Brain microvascular endothelial cell (primary cell): ENCODE measurements around the gene PLEKHA6.
A peak's percentile ranks its signal among the peaks of the same experiment; 100 is the strongest.

Experiments
- DNase-seq: peaks from one replicate; pipeline ENCODE4 v3.0.0-alpha.2; 2020
- H3K27ac ChIP-seq: fragments of 250-450 bp; sonication (Bioruptor Pico); 2 replicates; pipeline ENCODE4 v1.5.1; 2020; ENCODE audit warnings: mild to moderate bottlenecking, moderate library complexity
- H3K27me3 ChIP-seq: fragments of 250-450 bp; sonication (Bioruptor Pico); replicated peaks from 2 replicates; pipeline ENCODE4 v1.5.1; 2020; ENCODE audit warnings: mild to moderate bottlenecking
- H3K36me3 ChIP-seq: fragments of 250-450 bp; sonication (Bioruptor Pico); replicated peaks from 2 replicates; pipeline ENCODE4 v1.5.1; 2020; ENCODE audit warnings: mild to moderate bottlenecking
- H3K4me3 ChIP-seq: 2 replicates; pipeline ENCODE4 v1.5.1; 2011; ENCODE audit warnings: low read depth, mild to moderate bottlenecking, control low read depth, low read length, moderate library complexity
- CTCF ChIP-seq: IDR thresholded peaks from 2 replicates; pipeline ENCODE4 v1.5.1; 2011; ENCODE audit warnings: low read depth, mild to moderate bottlenecking, moderate library complexity, low read length, control low read depth, inconsistent platforms; ENCODE audit errors: missing control alignments
- in situ Hi-C: cut with HindIII; loops from 2 replicates; pipeline ENCODE4 v1.10.0; 2017; ENCODE audit warnings: low sequenced_read_pairs, low pct_ligation_motif_present

The PLEKHA6 gene

GRCh38 chr1:204174958-204175357, 184.8 kb downstream of the PLEKHA6 start:
- Histone ChIP-seq H3K27ac (no peak overlapping the region), H3K27me3 (no peaks in the 10 kb centered on the region), H3K4me3 (no peak overlapping the region), H3K36me3 (no peaks in the 10 kb centered on the region)
- in situ Hi-C loops, result loop anchor here (25.0 kb wide), 1 partner anchor 187 kb away; the partner anchor contains the start of gene PLEKHA6
- DNase-seq, result no peak
- no peak for TF ChIP-seq CTCF

GRCh38 chr1:204172404-204173029, 187.2 kb downstream of the PLEKHA6 start:
- no peaks in the 10 kb centered on the region for H3K36me3 ChIP-seq
- no peak for DNase-seq
- no peak overlapping the region for H3K27ac ChIP-seq
- TF ChIP-seq CTCF, result no peak
- no peak overlapping the region for H3K4me3 ChIP-seq
- H3K27me3 ChIP-seq, result no peaks in the 10 kb centered on the region
- in situ Hi-C loops, result loop anchor here (25.0 kb wide), 1 partner anchor 190 kb away; the partner anchor contains the start of gene PLEKHA6

GRCh38 chr1:204171751-204172178, 188.0 kb downstream of the PLEKHA6 start:
- Histone ChIP-seq H3K27ac (no peak overlapping the region), H3K4me3 (no peak overlapping the region), H3K27me3 (no peaks in the 10 kb centered on the region), H3K36me3 (no peaks in the 10 kb centered on the region)
- DNase-seq, result peak; percentile 31
- in situ Hi-C loops, result loop anchor here (25.0 kb wide), 1 partner anchor 191 kb away; the partner anchor contains the start of gene PLEKHA6
- TF ChIP-seq CTCF, result no peak

- TF ChIP-seq CTCF, result no peak
- Histone ChIP-seq H3K27me3 (no peaks in the 10 kb centered on the region), H3K4me3 (no peak overlapping the region), H3K36me3 (no peaks in the 10 kb centered on the region), H3K27ac (no peak overlapping the region)
- DNase-seq, result no peak
- in situ Hi-C loops, result loop anchor here (25.0 kb wide), 1 partner anchor 192 kb away; the partner anchor contains the start of gene PLEKHA6
Observed at GRCh38 chr1:204170494-204171155, 189.1 kb downstream of the PLEKHA6 start.

- no peak for TF ChIP-seq CTCF
- in situ Hi-C loops, result loop anchor here (25.0 kb wide), 1 partner anchor 192 kb away; the partner anchor contains the start of gene PLEKHA6
- H3K4me3 ChIP-seq, result no peak overlapping the region
- no peak overlapping the region for H3K27ac ChIP-seq
- H3K36me3 ChIP-seq, result no peaks in the 10 kb centered on the region
- no peak for DNase-seq
- no peaks in the 10 kb centered on the region for H3K27me3 ChIP-seq
Observed at GRCh38 chr1:204169858-204170257, 189.9 kb downstream of the PLEKHA6 start.
